Skin of body (tissue), 2 donors: Measurements from ENCODE around the gene UST. TPM values are rescaled to one million over a fixed set of nuclear protein-coding genes. Genes with fewer than 3 reads are reported as not detected.

Experiments used
- DNase-seq: peaks from one replicate; lab custom pipeline; 2025; lab: John Stamatoyannopoulos, UW
- total RNA-seq: library from RNA; depleted of rRNA; stranded (reverse); fragments of >200 nt; gene quantifications from one replicate; pipeline ENCODE4 v1.2.3, GENCODE V29; 2014

Gene UST
- total RNA-seq, 1 donor from 2014 or later: 25.0 TPM

DNA sequence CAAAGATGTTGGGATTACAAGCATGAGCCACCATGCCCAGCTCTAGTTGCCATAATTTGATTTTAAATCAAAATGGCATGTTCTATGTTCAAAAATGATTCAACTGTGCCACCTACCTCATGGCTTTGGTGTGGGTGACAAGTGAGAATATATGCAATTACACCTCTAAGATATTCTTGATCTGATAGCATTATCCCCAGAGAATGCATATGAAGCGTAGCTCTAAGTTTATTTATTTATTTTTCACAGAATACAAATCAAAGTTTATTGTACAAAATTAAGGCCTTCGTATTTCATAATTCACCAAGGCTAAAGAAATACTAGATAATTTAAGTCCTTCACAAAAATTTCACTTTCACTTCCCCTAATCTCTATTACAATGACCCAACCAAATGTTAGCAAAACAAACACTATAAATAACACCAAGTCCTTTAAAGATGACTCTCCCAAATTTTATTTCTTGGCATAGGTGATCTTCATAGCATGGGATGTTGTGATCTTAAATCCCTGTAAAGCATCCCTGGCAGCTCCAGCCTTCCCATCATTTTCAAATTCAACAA is 364.8 kb downstream of the UST start:
- DNase-seq: no peak

DNA sequence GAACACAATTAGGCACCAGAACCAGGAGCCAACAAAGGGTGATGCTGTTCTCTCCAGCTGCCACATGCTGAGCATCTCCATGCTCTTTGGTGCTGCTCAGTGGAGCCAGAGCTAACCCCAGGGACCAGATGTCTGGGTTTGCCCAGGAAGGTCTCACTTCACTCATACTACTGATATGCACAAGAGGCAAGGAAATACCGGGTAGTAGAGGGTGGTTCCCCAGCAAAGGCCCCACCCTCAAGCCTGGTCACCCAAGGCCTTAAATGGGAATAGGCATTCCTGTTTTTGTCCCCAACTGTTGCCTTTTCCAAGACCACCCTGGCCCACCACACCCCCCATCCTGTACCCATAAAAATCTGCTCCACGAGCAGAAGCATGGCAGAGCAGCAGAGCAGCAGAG is 366.1 kb downstream of the UST start:
- no peak for DNase-seq

DNA sequence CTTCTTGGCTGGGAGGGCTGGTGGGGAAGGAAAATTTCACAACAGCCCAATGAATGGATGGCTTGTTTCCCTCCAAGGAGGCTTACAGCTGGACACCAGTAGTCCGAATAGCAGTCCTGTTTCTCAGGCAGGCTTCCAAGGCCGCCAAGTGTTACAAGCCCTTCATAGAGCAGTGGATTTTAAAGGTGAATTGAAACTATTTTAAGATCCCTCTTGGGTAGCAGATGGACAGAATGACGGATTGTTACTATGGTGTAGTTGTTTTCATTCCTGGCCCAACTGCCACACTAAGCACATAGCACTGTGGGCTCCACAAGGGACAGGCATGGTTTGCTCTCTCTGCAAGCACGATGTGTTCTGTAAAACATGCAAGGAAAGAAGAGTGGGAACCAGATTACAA is 367.3 kb downstream of the UST start:
- no peak for DNase-seq

DNA sequence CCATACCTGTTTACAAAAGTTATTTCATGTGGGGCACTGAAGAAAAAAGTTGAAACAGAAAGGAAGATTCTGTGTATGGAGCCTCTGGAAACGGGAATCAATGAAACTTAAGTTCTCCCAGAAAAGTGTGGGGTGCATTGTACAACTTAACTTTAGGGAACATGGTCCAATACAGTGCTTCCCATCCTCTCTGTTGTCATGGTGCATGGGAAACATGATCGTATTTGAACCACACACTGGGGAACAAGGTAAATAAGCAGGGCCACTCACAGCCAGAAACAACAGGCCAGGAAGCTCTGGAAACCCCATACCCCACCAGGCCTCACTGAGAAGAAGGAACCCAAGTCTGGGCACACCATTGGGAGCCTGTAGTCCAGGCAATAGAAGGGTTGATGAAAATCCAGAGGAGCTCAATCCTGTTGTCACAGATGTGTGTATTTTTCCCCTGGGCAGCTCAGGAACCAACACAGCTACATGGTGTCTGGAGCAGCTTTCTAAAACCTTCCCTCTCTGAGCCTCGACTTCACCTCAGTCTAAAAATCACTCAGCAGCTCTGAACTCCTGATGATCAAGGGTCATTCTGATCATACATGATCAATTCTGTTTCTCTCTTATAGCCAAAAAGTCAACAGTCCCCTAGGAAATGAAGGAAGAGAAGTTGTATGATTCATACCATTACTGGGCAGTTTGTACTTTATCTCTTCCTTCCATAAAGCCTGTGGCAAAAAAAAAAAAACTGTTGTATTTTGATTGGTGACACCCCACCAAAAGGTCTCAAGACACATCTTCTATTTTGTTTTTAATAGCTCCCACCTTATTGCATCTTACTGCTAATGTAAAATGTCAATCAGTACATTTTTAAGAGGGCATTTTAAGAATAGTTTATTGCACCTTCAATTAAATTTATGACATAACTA is 372.2 kb downstream of the UST start:
- no peak for DNase-seq

DNA sequence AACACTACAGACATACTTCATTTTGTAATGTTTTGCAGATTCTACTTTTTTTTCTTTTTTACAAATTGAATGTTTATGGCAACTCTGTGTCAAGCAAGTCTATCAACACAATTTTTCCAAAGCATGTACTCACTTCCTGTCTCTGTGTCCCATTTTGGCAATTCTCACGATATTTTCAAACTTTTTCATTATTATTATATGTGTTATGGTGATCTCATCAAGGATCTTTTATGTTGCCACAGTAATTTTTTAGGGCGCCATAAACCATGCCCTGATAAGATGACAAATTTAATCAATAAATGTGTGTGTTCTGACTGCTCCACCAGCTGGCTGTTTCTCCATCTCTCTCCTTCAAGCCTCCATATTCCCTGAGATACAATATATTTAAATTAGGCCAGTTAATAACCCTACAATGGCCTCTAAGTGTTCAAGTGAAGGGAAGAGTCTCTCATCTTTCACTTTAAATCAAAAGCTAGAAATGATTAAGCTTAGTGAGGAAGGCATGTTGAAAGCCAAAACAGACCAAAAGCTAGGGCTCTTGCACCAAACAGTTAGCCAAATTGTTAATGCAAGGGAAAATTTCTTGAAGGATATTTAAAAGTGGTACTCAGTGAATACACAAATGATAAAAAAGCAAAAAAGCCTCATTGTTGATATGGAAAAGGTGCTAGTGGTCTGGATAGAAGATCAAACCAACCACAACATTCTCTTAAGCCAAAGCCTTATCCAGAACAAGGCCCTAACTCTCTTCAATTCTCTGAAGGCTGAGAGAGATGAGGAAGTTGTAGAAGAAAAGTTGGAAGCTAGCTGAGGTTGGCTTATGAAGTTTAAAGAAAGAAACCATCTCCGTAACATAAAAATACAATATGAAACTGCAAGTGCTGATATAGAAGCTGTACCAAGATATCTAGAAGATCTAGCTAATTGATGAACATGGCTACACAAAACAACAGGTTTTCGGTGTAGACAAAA is 376.3 kb downstream of the UST start:
- DNase-seq: no peak

DNA sequence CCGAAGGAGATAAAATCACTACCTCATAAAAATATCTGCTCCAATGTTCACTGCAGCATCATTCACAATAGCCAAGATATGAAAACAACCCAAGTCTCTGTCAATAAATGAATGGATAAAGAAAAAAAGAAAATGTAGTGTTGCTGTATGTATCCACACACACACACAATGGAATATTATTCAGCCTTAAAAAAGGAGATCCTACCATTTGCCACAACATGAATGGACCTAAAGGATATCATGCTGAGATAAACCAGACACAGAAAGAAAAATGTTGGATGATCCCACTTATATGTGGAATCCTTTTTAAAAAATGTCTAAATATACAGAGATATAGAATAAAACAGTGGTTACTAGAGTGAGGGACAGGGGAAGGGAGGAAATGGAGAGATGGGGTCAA is 378.5 kb downstream of the UST start:
- DNase-seq: no peak
